ENCODE results near the gene C4orf51. TPM values are rescaled to one million over a fixed set of nuclear protein-coding genes. Genes with fewer than 3 reads are reported as not detected.

Gene C4orf51
- total RNA-seq, 1 donor from 2014 or later, result not detected

DNA sequence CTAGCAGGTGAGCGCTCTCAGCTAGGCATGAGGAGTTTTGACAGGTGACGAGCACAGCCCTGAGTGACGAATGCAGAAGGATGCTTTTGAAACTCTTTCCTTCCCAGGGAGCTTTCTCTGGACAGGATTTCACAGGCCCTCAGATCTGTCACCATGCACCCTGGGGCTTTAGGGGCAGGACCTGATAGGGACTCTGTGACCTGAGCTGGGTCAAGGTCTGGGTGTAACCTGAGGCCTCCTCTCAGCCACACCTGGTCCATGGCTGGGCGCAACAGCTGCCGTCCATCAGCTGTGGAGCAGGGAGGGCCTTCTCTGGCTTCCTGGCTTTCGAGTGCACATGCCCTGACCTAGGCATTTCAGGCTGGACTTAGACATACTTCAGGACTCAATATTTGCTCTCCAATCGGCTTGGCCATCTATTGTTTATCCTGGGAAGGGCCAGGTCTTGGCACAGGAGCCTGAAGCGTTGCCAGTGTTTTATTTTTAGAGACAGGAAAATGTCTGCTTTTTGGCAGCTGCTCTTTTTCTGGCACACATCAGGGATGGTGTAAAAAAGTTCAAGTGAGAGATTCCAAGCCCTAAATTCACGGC lies 56.4 kb downstream of the C4orf51 start:
- H3K36me3 Mint-ChIP-seq (ENCODE audit: low read depth), result no peaks in the 10 kb centered on the region
- no peak overlapping the region for H3K4me3 Mint-ChIP-seq
- H3K27me3 Mint-ChIP-seq (ENCODE audit: low read depth), result no peaks in the 10 kb centered on the region
- TF ChIP-seq, protein P1, sequence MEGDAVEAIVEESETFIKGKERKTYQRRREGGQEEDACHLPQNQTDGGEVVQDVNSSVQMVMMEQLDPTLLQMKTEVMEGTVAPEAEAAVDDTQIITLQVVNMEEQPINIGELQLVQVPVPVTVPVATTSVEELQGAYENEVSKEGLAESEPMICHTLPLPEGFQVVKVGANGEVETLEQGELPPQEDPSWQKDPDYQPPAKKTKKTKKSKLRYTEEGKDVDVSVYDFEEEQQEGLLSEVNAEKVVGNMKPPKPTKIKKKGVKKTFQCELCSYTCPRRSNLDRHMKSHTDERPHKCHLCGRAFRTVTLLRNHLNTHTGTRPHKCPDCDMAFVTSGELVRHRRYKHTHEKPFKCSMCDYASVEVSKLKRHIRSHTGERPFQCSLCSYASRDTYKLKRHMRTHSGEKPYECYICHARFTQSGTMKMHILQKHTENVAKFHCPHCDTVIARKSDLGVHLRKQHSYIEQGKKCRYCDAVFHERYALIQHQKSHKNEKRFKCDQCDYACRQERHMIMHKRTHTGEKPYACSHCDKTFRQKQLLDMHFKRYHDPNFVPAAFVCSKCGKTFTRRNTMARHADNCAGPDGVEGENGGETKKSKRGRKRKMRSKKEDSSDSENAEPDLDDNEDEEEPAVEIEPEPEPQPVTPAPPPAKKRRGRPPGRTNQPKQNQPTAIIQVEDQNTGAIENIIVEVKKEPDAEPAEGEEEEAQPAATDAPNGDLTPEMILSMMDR (conservative IDR thresholded peaks at IDR 0.05), result no peak
- DNase-seq (ENCODE audit: low read depth, low spot score), result no peak
- H3K9me3 Mint-ChIP-seq, result no peaks in the 10 kb centered on the region
- H3K27ac Mint-ChIP-seq (ENCODE audit: unreplicated experiment), result no peak overlapping the region
- H3K4me1 Mint-ChIP-seq, result peaks cover 34% of the 10 kb centered on the region

DNA sequence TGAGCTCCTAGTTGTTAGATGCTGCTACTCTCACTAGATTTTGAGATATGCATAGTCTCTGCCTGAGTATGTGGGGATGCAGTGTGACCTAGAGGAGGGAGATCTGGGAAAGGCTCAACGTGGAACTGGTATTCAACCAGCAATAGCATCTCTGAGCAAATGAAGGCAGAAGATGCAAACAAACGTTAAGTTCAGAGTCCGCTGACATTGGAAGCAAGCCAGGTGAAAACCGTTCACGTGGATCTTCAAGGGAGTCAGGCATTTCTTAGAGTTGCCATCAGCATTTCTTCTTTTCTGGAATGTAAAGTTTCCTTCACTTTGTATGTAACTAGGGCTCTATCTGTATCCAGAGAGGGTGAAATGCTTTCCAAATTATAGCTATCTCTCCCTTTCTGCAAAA lies 59.9 kb downstream of the C4orf51 start:
- H3K9me3 Mint-ChIP-seq, result peaks cover 5% of the 10 kb centered on the region
- TF ChIP-seq, protein P1 (conservative IDR thresholded peaks at IDR 0.05), result no peak
- no peak overlapping the region for H3K27ac Mint-ChIP-seq (ENCODE audit: unreplicated experiment)
- H3K4me1 Mint-ChIP-seq, result peaks cover 13% of the 10 kb centered on the region
- no peak overlapping the region for H3K4me3 Mint-ChIP-seq
- no peak for DNase-seq (ENCODE audit: low read depth, low spot score)
- no peaks in the 10 kb centered on the region for H3K27me3 Mint-ChIP-seq (ENCODE audit: low read depth)
- no peaks in the 10 kb centered on the region for H3K36me3 Mint-ChIP-seq (ENCODE audit: low read depth)

DNA sequence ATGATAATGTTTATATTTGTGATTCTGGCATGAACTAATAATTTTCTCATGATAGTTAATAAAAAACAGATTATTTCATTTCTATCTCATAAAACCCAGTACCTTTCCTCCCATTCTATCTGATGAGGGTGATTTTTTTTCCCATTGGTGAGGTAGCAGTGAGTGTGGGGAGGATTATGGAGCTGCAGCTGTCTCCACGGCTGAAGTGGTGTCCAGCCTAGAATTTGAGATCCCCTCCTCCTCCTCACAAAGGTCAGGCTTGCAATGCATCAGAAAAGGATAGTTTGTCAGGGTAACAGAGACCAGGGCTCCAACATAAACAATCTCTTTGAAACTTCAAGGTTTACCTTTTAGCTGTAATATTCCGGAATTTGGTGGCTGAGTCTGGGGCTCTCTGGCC lies 60.9 kb downstream of the C4orf51 start:
- no peak overlapping the region for H3K4me3 Mint-ChIP-seq
- no peaks in the 10 kb centered on the region for H3K27me3 Mint-ChIP-seq (ENCODE audit: low read depth)
- no peak overlapping the region for H3K27ac Mint-ChIP-seq (ENCODE audit: unreplicated experiment)
- H3K9me3 Mint-ChIP-seq, result peaks cover 5% of the 10 kb centered on the region
- DNase-seq (ENCODE audit: low read depth, low spot score), result no peak
- TF ChIP-seq, protein P1 (conservative IDR thresholded peaks at IDR 0.05), result no peak
- H3K4me1 Mint-ChIP-seq, result peaks cover 3% of the 10 kb centered on the region
- no peaks in the 10 kb centered on the region for H3K36me3 Mint-ChIP-seq (ENCODE audit: low read depth)

DNA sequence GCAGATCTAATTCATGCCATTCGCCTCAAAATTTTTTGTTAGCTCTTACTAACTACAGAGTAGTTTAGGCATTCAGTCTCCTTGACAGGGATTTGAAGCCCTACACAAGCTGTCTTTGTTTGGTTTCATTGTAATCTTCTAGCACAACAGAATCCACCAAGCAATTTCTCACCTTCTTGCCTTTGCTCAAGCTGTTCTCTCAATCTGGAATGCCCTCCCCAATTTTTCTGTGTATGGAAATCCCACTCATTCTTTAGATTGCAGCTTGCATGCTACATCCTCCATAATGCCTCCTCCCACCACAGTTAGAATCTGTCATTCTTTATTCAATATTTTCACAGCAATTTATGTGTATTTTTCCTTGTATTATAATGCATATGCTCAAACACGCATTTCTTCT lies 63.7 kb downstream of the C4orf51 start:
- TF ChIP-seq, protein P1 (conservative IDR thresholded peaks at IDR 0.05), result no peak
- no peak for DNase-seq (ENCODE audit: low read depth, low spot score)
- Mint-ChIP-seq H3K36me3 (ENCODE audit: low read depth) (no peaks in the 10 kb centered on the region), H3K4me3 (no peak overlapping the region), H3K9me3 (peaks cover 8% of the 10 kb centered on the region), H3K27me3 (ENCODE audit: low read depth) (peaks cover 3% of the 10 kb centered on the region), H3K27ac (ENCODE audit: unreplicated experiment) (no peak overlapping the region), H3K4me1 (no peaks in the 10 kb centered on the region)

DNA sequence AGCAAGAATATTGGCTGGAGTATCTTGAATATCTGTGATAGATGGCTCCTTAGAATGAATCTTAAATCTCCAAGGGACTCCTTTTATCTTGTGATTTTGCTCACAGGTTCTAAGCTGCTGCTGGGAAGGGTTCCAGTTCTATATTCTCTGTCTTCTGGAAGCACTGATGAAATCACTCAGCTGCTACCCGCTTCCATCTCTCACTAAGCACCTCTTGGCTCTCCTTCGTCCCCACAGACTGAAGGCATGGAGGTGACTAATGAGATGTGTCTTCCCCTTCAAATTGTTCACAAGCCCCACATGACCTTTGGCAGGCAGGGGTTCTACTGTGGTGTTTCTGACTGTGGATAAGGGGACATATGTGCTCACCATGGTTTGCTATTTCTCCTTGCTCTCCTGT lies 75.9 kb downstream of the C4orf51 start:
- no peak for DNase-seq (ENCODE audit: low read depth, low spot score)

More for the DNA sequence above, 75.9 kb downstream of the C4orf51 start:
- Mint-ChIP-seq H3K36me3 (ENCODE audit: low read depth) (peaks cover 16% of the 10 kb centered on the region), H3K4me3 (no peak overlapping the region), H3K9me3 (no peaks in the 10 kb centered on the region), H3K4me1 (peaks cover 9% of the 10 kb centered on the region), H3K27ac (ENCODE audit: unreplicated experiment) (no peak overlapping the region), H3K27me3 (ENCODE audit: low read depth) (no peaks in the 10 kb centered on the region)
- TF ChIP-seq, protein P1 (conservative IDR thresholded peaks at IDR 0.05), result no peak

Data from neural crest cell (in vitro differentiated cells).